Stimulated activated CD4-positive, alpha-beta T cell treated with anti-CD3 and anti-CD28 coated beads, TNF-alpha, amount 100 ng/mL, for 48 hours (primary cell): Measurements from ENCODE around the gene TGFBI.

ENCODE experiments used
- DNase-seq, 3 donors: peaks; one replicate each; pipeline ENCODE4 v3.0.0-alpha.2; 2020; ENCODE audit warnings: low read depth in 3 of 3

The TGFBI gene

DNA sequence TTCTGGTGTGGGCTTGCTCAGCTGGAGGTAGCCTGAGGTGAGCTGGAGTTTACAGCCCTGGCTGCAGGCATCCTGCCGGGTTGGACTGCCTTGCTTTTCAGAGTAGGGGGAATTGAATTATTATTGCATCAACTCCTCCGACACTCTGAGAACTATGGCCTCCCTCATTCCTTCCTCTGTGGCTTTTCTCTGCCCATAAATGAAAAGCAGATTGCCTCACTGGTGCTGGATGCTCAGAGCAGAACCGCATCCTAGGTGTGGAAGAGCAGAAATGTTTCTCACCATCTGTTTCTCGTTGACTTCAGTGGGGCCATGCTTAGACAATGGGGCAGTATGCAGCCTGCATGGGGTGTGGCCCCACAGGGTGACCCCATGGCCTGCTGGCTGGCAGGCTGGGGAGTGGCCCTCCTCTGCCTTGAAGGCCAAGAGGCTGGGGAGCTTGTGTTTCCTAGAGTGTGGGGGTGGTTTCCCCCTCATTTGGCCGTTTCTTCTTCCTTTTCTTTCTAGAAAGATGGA is 27.3 kb upstream of the TGFBI start:
- DNase-seq = no peak

DNA sequence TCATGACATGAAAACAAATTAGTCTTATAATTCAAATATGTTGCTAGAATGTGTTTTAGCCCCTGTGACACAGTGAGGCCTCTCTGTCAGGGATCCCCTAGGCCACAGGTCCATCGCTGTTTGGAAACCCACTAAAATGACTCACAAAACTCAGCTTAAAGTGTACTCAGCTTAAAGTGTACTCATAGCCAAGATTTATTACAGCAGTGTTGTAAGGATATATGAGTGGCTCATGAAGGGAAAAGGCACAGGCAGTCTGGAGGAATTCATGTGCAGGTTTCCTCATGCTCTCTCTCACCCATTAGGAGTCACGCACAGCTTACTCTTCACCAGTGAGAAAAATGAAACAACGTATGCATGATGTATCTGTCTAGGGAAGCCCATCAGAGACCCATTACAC is 24.4 kb upstream of the TGFBI start:
- DNase-seq = no peak

DNA sequence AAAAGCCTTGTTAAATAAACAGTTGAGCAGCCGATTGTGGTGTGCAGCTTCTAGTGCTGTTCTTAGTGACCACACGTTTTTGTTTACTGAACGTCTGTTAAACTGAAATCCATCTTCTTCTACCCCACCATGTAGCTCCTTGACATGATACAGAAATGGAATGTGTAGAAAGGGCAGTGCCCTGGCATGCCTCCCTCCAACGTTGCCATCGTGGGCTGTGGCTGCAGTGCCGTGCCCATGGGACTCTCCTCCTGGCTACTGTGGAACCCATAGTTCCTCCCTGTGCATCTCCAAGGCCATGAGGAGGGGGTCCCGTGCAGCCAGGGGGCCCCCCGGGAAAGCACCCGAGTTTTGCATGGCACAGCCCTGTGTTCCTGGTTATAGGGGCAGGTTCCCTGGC is 23.3 kb upstream of the TGFBI start:
- DNase-seq = no peak

DNA sequence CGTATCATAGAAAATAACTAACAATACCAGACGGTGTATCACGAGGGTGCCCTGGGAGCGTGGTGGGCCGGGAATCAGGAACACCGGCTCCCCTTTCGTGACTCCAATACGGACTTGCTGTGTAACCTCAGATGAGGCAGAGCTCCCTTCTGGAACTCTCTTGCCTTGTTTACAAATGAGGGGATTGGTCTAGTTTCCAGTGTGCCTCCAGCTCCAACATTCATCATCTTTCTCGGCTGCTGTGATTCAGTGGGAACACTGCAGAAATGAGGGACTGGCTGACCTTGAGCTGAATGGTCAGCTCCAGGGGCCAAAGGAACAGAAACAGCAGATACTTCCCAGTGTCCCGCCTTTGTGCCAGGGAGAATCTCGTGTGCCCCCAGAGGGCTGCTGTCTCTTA is 22.6 kb upstream of the TGFBI start:
- no peak for DNase-seq

DNA sequence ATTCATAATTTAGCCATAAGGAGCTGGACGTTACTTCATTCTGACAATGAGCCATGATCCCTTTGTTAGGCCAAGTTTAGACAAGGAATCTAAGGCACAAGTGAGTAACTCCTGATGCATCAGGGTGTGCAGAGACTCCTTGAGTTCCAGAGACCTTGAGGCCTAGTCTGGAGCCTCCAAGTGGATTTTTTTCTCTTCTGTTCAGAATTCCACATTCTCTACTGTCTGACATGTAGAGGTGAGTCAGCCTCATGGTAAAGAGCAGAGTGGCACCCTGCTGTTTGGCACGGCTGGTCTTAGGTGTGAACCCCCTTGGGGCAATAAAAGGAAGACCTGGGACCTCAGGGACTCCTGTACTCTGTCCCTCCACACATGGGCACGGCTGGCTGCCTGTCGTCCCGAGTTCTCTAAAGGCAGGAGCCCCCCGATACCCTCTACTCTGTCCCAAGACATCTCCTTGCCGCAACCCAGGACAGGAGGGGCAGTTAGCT is 22.0 kb upstream of the TGFBI start:
- no peak for DNase-seq

DNA sequence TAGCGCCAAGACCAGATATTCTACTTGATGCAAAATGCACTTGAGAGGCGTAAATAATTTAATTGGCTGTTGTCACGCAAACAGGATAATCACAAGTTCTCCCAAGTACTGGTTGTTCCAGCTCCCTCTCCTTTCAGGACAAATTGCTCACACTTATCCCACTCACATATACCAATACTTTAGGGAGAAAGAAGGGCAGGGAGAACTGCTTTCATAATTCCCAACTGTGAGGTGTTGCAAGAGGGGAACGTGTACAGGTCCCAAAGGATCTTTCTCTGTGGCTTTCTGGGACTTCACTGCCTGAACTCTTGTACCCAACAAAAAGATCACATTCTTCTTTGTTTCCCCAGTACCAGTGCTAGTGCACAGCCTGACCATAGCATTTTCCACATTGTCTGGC is 21.5 kb upstream of the TGFBI start:
- DNase-seq = no peak

DNA sequence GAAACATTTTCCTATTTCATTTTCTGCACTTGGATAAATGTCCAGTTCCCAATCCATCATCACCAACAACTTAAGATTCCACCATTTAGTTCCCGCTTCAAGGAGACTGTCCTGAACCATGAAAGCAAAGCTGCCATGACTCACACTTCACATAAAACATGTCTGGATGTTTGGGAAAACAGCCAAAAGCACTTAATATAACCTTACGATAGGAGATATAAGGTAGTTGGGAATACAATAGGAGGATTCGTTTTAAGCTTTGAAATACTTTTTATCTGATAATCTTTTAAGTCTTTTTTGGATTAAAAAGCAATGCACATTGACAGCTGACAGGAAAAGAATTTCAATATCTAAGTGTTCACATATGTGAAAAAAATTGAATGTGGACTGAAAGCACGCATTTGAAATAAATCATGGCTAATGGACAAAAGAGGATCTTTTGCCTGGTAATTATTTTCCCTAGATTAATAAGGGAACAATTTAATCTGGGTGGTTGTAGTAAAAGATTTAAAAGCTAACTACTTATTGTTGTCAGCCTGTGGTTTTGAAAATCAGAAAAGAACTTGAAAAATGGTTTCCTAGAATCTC is 17.3 kb upstream of the TGFBI start:
- no peak for DNase-seq

DNA sequence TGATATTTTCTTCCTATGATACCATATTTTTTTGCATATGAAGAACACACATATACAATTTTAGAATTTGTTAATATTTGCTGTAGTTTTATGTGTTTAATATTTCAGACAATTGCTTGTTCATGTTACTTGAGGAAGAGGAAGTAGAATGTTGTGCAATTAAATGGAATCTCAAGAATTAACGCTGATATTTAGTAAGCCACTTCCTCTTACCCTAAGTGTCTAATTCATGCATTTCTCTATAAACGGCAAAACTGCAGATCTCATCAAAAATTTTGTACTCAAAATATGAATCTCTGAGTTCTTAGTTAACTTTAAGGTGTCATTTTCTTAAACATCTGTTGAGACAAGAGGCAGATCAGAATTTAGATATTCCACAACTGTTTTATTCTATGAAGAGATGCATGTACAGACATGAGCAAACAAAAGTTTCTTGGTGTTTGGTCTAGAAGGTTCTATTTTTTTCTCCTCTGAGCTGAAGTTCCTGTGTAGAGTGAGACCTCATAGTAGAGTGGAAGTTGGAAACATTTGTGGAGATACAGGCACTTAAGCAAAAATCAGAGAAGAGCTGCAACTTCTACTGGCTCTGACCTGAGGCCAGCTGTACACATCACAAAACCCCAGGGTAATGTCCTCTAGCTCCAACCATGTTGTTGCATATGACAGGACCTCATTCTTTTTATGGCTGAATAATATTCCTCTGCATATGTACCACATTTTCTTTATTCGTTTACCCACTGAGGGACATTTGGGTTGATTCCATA is 16.6 kb upstream of the TGFBI start:
- no peak for DNase-seq

DNA sequence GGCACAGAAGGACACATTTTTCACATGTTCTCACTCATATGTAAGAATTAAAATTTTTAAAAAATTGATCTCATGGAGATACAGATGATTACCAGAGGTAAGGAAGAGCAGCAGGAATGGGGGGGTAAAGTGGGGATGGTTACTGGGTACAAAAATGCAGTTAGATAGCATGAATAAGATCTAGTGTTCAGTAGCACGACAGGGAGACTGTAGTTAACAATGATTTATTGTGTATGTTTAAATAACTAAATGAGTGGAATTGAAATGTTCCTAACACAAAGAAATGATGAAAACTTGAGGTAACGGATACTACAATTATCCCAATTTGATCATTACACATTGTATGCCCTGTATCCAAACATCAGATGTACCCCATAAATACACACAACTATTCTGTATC is 15.2 kb upstream of the TGFBI start:
- no peak for DNase-seq

DNA sequence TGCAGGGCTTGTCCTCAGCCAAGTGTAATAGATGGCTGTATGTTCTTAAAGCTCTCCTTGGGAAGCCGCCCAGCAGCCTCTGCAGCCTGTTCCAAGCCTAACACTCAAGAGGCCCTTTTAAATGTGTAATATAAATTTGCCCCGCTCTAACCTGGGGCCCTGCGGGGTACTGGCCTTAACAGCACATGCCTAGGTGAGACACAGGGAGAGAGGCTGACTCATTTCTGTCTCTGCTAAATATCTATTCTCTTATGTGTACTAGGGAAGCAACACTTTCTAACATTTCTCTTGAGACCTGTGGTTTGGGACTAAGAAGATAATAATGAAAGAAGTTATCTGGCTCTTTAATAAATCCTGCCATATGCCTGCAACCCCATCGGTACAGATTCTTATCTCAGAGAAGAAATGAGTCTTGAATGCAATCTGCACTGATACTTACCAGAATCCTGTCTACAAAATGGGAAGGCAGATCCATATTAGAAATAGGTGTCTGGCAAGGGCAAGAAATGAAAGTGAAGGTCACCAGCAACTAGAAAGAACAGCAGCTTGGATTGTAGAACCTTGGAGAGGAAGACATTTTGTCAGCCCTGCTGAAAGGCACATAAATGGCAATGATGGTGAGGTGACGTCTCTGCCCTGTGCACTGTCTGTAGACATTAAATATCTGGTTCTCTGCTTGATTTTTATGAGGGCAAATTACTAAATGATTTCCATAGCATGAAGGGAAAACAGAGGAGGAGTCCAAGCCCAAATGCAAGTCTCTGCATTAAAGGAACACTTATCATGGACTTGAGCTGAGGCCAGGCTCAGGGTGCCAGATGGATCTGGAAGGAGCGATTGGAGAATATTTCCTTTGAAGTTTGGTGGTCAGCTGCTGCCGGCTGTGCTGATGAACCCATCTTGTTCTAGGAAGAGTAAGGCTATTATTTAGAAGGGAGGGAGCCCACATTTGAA is 14.5 kb upstream of the TGFBI start:
- no peak for DNase-seq

DNA sequence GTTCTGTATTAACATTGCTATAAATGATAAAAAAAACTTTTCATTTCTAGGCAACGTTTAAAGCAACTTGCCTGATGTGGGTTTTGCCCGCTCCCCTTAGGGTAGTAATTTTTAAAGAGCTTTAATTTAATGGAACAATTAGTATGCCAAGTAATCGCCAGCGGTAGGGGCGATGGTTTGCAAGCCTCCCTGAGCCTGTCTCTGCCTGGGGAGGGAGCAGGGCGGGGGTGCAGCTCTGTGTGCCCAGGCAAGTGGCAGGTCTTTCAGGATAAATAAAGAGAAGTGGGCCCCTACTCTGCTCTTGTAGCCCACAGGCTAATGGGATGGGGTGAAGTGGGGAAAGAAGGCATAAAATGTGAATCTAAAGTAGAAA is 13.8 kb upstream of the TGFBI start:
- no peak for DNase-seq

DNA sequence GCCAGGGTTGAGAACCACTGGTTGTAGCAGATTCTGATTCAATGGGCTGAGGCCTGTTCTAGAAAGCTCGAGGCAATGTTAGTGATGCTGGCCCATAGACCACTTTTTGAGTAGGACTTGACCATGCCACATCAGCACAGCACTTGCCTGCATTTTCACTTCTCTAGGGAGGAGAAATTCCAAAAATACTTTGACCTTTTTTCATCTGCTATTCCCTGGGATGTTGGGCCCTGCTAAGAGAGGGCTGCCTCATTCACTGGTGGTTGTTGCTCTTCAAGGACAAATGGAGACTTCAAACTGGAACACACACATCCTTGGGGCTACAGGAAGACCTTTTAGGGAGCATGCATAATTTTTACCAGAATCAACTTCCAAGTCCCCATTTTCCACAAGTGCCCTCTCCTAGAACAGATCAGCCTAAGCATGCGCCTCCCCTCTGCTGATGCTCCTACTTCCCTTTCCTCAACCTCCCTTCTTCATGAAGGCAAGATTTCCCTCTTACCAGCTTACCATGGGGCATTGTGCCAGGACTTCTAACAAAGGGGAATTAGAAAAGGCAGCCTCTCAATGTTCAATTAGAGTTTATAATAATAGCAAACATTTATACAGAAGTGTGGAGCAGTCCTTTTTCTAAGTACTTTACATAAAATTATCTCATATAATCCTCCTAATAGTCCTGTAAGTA is 12.7 kb upstream of the TGFBI start:
- no peak for DNase-seq

DNA sequence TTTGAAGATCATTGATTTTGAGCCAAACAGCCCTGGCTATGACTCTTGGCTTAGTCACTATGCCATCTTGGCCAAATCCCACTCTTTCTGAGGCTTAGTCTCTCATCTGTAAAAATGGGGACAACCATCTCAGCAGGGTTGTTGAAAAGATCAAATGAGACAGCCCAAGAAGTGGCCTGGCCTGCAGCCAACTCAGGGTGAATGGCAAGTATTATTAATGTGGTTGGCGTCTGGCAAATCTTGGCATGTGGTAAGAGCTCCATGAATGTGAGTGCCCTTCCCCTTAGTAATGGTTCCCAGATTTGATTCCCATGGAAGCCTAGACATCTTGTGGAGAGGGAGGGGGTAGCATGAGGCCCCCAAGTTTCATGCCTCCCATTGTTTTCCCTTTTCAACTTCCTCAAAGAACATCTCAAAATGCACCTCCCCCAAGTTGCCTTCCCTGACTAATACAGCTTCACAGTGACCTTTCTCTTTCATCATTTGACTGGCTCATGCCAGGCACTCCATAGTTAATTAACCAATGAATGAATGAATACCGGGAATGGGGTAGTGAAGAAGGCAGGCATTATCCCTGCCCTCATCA is 11.8 kb upstream of the TGFBI start:
- no peak for DNase-seq

DNA sequence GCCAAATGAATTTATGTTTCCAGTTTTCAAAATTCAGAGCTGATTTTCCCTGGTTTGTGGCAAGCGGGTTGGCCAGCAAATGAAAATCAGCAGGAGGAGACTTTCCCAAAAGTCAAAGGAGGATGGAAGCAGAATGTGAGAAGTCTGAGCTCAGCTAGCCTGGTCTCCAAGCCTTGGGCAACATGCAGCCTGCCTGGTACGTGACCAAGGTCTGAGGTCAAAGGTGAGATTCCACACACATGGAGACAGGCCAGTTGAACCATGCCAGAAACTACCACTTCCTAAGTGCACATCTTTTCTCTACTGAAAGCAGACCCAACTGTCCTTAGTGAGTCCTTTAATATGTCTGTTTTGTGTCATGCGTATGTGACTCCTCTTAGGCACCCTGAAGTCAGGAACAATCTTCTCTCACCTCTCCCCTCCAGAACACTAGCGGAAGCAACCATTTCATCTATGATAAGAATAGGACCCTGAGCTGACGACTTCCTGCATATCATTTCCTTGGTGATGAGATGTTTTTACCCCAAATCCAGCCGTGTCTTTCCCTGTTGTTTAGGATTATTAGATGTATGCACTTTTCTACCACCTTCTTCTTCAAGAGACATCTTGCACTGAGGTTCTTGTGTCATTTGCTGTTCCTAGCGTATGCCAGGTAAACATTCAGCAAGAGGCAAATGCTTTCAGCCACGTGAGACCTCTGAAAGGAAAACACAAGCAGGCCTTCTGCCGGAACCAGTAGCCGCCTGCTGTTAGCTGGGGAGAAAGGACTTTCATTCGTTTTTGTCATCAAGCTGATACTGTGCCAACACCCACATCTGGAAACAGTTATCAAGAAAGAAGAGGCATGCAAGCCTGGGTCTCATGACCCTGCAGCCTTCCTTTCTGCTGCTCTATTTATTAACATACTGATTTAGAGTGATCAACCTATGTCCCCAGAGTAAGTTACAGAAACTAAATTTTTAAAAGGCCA is 9.7 kb upstream of the TGFBI start:
- no peak for DNase-seq

DNA sequence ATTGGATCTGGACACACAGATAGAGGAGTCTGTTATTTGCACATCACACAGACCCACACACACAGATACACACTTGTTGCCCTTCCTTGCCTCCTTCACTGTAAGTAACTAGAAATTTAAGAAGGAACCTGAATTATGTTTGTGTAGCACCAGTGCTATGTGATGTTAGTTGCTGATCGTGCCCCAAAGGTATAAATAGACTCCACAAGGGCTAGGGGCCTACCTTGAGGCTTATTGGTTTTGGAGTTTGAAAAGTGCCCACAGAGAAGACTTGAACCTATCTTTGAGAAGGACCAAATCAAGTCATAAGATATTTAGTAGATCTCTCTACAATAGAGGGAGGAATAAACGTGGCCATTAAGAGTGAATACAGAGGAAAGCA is 8.8 kb upstream of the TGFBI start:
- no peak for DNase-seq

DNA sequence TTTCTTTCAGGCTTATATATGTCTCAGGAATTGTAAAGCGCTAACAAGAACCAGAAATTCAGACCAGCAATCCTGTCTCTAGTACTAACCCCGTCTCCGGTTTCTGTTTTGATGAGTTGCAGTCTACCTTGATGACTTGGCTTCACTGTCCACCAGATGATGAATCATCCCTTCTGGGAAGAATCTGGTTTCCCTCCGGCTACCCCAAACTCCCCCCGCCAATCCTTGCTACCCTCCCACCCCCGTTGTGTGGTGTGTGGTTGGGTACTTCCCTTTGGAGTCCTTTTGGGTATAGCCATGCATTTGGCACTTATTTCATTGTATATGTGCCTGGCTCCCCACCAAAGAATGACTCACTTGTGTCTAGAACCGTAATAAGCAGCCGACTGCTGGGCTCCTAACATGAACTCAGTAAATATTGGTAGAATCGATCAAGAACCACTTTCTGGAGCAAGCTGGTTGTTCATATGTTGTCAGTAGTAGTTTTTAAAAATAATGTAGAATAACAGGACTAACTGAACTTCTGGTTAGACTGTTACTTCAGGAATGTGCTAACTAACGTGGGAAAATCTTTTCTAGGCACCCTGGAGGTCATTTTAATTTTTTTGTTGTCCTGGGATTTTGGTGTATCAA is 8.3 kb upstream of the TGFBI start:
- DNase-seq = no peak

DNA sequence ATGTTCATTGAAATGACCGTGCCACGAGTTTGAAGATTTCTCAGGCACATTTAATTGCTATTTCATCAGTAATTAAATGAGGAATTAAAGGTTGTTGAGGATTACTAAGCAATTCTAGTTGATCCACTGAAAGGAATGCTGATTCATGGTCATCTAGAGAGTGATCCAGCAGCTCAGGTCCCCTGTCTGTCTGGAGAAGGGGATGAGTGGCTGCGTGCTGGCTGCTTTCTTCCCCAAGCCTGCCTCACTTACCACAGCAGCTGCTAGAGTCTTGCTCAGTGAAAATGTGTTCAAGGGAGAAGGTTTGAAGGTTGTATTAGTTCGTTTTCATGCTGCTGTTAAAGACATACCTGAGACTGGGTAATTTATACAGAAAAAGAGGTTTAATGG is 7.8 kb upstream of the TGFBI start:
- DNase-seq = no peak

DNA sequence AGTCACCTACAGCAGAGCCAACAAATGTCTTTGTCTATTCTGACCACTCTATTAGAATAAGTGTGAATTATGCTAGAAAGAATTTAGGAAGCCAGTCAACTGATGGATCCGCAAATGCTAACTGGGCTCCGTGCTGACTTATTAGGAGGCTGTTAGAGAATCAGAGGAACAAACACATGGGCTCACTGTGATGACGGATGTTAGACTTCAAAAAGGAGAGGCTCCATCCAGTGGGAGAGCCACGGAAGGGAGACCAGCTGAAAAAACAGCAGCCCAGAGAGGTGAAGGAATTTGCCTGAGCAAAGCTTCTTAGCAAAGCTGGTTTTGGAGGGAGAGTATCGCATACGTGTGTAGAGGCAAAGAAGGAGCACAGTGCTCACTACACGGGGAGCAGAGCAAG is 5.8 kb upstream of the TGFBI start:
- no peak for DNase-seq

DNA sequence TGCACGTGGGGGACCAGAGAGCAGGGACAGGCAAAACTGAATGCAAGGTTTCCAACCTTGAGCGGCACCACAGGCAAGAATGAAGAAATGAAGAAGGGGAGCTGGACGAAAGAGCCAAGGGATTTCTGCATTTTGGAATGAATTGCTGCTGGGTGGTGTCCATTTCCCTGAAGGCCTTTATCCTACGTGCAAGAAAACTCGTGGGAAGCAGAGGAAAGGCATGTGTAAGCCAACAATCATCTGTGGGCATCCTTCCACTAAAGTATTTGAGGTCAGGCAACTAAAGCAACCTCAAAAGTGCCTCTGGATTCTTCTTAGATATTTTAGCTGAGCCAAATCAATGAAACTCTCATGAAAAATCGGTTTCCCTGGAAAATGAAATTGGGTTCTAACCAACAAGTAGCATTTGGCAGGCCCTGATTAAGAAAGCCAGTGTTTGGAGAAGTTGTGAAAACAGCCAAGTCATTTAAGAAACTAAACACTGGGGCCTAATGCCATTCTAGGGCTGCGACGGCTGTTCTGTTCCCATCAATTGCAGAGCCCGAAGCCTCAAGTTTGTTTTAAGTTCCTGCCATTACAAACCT is 4.7 kb upstream of the TGFBI start:
- DNase-seq = no peak
